DMS79 (cell line): ENCODE results near the gene PYROXD2.
"Not testable (repeated sequence)": the region's sequence is repeated elsewhere in the genome, so short reads cannot be mapped to it uniquely, and the experiment has no call there.

Experiments used
- DNase-seq: peaks from one replicate; lab custom pipeline; 2025; lab: John Stamatoyannopoulos, UW

Gene PYROXD2

DNA sequence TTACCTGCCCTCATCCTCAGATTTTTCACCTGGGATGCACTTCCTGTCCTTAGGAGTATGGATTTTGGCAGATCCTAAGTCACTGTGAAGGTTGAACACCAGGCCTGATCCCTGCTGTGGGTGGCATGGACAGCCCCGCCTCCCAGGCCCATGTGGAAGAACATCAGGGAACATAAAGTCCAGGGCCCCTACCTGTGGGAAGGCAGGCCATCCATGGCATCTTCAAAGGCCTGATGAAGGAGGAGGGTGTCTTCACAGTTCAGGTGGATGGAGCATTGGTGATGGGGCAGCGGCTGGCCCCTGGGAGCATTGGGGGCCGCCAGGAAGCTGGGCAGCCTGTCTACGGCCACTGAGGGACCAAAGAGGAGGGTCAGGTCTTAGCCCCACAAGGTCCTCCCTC, 24.6 kb downstream of the PYROXD2 start:
- DNase-seq, result no peak

- DNase-seq, result no peak
Measured at GRCh38 chr10:98389398-98389797, 25.6 kb downstream of the PYROXD2 start.

- DNase-seq, result no peak
Measured at GRCh38 chr10:98388101-98388655, 26.8 kb downstream of the PYROXD2 start.

DNA sequence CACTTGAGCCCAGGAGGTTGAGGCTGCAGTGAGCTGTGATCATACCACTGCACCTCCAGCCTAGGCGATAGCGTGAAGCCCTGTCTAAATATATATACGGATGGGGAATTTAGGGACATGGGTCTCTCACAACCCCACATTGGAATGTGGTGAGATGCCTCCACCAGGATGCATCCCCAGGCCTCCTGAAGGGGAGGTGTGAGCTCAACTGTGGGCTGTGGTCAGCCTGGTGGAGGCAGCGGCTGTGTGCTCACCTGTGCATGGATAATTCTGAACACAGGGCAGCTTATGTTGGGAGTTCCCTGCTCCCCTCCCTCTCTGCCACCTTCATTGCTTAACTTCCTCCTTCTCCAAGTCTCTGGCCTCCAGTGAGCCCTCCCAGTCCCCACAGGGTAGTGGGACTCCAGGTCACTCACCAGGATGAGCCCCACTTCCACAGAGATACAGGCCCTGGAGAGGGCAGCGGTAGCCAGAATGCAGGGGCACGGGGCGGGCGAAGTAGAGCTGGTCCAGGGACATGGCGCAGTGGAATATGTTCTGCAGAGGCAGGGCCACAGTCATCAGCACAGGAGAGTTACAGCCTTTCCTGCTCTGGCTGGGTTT, 30.4 kb downstream of the PYROXD2 start:
- DNase-seq, result no peak

DNA sequence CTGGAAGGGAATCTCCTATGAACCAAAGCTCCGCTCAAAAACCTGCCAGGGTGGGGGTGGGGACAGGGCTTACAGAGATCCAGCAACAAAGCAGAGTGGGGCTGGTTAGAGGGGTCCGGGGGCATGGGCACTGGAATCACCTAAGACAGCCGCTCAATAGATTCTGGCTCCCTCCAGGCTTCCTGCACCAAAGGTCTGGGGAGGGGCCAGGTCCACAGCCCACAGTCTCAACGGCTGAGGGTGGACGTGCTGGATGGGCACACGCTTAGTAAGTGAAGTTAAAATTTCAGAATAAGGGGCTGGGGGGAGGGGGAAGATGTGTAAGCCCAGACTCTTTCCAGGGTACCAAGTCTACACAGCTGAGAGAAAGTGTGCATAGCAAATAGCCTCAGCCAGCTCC, 31.1 kb downstream of the PYROXD2 start:
- no peak for DNase-seq

GRCh38 chr10:98383134-98383667, 31.8 kb downstream of the PYROXD2 start:
- DNase-seq, result not testable (repeated sequence)

GRCh38 chr10:98382691-98383101, 32.3 kb downstream of the PYROXD2 start:
- no peak for DNase-seq

GRCh38 chr10:98380493-98381339, 34.3 kb downstream of the PYROXD2 start:
- no peak for DNase-seq

- no peak for DNase-seq
Measured at GRCh38 chr10:98378722-98379121, 36.3 kb downstream of the PYROXD2 start.

- DNase-seq, result no peak
Measured at GRCh38 chr10:98377536-98377935, 37.4 kb downstream of the PYROXD2 start.

DNA sequence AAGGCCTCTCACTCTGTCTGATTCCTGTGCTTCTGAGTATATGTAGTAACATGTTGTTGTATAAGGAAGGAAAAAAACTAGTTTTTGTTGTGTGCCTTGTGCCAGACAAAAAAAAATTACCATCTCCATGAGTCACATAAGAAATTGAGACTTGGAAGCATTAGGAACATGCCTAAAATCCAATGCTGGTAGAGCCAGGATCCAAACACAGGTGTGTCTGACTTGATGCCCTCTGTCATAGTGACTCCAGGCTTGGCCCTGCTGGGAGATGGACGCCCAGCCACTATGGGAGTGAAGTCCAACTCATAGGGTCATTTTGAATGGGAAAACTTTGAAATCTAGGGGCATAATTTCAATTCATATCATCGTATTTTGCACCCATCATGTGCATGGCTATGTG, 38.0 kb downstream of the PYROXD2 start:
- no peak for DNase-seq

- DNase-seq, result no peak
Measured at GRCh38 chr10:98376485-98376884, 38.5 kb downstream of the PYROXD2 start.

DNA sequence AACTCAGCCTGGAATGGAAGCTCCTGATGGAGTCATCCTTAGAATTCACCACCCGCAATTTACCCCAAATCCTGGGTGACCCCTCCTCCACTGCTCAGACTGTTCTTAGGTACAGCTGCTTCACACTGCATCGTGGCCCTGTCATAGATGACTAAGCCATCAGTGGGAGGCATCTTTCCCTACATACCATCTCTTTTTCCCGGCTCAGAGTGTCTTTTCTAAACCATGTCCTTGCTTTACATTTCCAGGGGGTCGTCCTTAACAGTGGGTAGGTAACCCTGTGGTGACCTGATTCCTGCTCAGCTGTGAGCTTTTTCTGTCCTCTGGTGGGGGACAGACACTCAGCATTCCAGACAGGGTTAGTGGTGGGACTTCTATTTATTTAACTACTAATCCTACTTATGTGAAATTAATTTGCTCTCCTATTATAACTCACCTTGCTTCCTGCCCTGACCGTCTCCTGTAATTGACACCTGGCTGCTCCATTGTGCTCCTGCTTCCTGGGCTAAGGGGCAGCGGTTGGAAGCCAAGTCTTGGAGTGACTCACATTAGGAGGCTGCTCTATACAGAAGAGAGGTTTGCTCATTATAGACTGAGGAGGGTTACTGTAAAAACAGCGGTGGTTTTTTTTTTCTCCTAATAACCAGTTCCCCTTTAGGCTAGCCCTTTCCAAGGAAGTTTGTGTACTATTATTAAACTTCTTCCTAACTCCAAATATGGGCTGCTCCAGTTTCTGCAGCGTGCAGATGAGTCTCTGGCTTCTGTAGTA, 40.6 kb downstream of the PYROXD2 start:
- no peak for DNase-seq

GRCh38 chr10:98373260-98374040, 41.5 kb downstream of the PYROXD2 start:
- no peak for DNase-seq

- no peak for DNase-seq
Measured at GRCh38 chr10:98370831-98371820, 43.9 kb downstream of the PYROXD2 start.

DNA sequence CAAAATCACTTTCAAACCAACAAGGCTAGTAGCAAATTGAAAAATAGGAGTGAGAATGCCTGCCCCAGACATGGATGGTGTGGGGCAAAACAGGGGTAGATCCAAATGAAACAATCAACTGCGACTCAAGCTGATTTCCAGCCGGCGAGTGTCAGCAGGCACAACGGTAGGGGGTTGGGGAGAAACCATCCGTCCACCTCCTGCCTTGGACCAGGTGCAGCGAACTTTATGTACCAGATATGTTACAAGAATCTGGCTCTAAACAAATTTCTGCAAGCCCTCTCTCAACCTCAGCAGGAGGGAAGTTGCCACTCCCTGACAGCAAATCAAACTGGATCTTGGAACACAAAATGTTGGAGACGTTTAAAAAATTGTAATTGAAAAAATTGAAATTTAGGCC, 45.2 kb downstream of the PYROXD2 start:
- DNase-seq, result no peak

DNA sequence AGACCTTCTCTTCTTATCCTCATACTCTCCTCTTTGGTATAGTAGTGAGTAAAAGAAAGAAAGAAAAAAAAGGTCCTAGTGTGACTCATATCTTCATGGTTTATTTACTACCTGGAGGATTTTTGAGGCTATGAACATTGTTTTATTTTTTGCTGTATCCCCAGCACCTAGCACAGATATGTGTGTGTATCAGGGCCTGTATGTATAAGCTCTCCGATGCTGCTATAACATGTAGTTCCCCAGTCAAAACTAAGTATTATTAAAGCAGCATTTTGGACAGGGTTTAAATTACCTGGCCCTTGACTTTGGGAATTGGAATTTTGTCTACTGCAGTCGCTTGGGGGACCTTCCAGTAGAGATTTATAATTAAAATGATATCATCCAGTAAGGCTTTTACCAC, 46.3 kb downstream of the PYROXD2 start:
- no peak for DNase-seq

- DNase-seq, result no peak
Measured at GRCh38 chr10:98367604-98368451, 47.2 kb downstream of the PYROXD2 start.

DNA sequence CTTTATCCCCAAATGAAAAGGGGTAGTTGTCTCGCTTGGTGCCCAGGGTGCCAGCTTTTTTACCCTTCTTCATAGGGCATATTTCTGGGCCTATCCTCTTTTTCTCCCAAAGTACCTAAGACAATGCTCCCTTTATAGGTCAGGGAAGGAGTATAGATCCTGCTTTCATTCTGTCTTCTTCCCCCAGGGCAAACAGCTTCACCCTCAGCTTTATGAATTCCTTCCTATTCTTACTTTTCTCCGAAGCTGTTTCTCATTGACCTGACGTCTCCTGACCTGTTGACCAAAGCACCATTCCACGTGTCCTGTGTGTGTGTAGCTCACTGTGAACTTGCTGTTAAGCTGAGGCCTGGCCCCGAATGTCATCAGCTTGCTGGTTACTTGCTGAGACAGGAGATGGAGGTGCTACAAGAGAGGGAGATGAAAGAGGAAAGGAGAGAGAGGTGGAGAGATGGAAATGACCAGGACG, 48.9 kb downstream of the PYROXD2 start:
- DNase-seq, result no peak
